ENCODE measurements around the gene SMYD5.
A peak's percentile ranks its signal among the peaks of the same experiment; 100 is the strongest.
"Not testable (repeated sequence)": the region's sequence is repeated elsewhere in the genome, so short reads cannot be mapped to it uniquely, and the experiment has no call there.

Gene SMYD5

GRCh38 chr2:73260338-73260984 lies 46.4 kb downstream of the SMYD5 start:
- DNase-seq (ENCODE audit: low read depth) = no peak

- DNase-seq (ENCODE audit: low read depth) = no peak
Observed at GRCh38 chr2:73262108-73262651, 48.1 kb downstream of the SMYD5 start.

- not testable (repeated sequence) for DNase-seq (ENCODE audit: low read depth)
Observed at GRCh38 chr2:73262691-73263429, 48.8 kb downstream of the SMYD5 start.

- no peak for DNase-seq (ENCODE audit: low read depth)
Observed at GRCh38 chr2:73263540-73264331, 49.7 kb downstream of the SMYD5 start.

- no peak for DNase-seq (ENCODE audit: low read depth)
Observed at GRCh38 chr2:73264332-73264606, 50.2 kb downstream of the SMYD5 start.

GRCh38 chr2:73264783-73265182 lies 50.7 kb downstream of the SMYD5 start:
- DNase-seq (ENCODE audit: low read depth) = no peak

- no peak for DNase-seq (ENCODE audit: low read depth)
Observed at GRCh38 chr2:73265298-73266060, 51.4 kb downstream of the SMYD5 start.

- no peak for DNase-seq (ENCODE audit: low read depth)
Observed at GRCh38 chr2:73266061-73266901, 52.2 kb downstream of the SMYD5 start.

GRCh38 chr2:73267008-73267407 lies 53.0 kb downstream of the SMYD5 start:
- no peak for DNase-seq (ENCODE audit: low read depth)

- DNase-seq (ENCODE audit: low read depth) = no peak
Observed at GRCh38 chr2:73268366-73268829, 54.4 kb downstream of the SMYD5 start.

GRCh38 chr2:73268830-73269685 lies 55.0 kb downstream of the SMYD5 start:
- peak; percentile 62 for DNase-seq (ENCODE audit: low read depth)

- no peak for DNase-seq (ENCODE audit: low read depth)
Observed at GRCh38 chr2:73269686-73270465, 55.8 kb downstream of the SMYD5 start.

- DNase-seq (ENCODE audit: low read depth) = no peak
Observed at GRCh38 chr2:73272270-73272669, 58.2 kb downstream of the SMYD5 start.

All from activated T-cell treated with anti-CD3 and anti-CD28 coated beads for 48 hours (primary cell).